ENCODE results near the gene TCN2.

DNA sequence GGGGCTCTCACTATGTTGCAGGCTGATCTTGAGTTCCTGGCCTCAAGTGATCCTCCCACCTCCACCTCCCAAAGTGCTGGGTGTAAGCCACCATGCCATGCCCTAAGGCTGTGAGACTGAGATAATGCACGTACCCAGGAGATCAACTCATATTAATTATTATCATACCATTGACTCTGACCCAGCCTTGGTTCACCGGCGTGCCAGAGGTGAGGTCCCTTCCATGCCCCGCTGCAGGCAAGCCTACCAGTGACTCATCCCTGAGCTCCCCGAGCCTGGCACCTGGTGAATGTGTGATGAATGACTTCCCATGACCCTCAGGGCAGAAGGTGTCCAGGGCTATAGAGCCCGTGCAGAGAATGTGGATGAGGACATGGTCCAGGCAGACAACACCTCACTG lies 44.6 kb upstream of the TCN2 start:
- TF ChIP-seq, protein P1, sequence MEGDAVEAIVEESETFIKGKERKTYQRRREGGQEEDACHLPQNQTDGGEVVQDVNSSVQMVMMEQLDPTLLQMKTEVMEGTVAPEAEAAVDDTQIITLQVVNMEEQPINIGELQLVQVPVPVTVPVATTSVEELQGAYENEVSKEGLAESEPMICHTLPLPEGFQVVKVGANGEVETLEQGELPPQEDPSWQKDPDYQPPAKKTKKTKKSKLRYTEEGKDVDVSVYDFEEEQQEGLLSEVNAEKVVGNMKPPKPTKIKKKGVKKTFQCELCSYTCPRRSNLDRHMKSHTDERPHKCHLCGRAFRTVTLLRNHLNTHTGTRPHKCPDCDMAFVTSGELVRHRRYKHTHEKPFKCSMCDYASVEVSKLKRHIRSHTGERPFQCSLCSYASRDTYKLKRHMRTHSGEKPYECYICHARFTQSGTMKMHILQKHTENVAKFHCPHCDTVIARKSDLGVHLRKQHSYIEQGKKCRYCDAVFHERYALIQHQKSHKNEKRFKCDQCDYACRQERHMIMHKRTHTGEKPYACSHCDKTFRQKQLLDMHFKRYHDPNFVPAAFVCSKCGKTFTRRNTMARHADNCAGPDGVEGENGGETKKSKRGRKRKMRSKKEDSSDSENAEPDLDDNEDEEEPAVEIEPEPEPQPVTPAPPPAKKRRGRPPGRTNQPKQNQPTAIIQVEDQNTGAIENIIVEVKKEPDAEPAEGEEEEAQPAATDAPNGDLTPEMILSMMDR (IDR thresholded peaks at IDR 0.05), result no peak
- no peak for TF ChIP-seq EP300 (IDR thresholded peaks at IDR 0.05)

Measured in suprapubic skin (tissue), 3 donors.